Gastroesophageal sphincter (tissue), 4 donors: Measurements from ENCODE around the gene LRRC49. TPM values are rescaled to one million over a fixed set of nuclear protein-coding genes. Genes with fewer than 3 reads are reported as not detected.

Source experiments
- ATAC-seq: fragments of 150-250 bp; one replicate; pipeline ENCODE4 v1.9.1; 2016; ENCODE audit warnings: mild to moderate bottlenecking, moderate library complexity
- H3K27ac ChIP-seq, 4 donors: fragments of 200-600 bp; sonication (generic) in 3 of 4; 1 replicate in 3 of 4; 2 replicates in 1 of 4; pipeline ENCODE4 v1.5.1; 2016 to 2019
- H3K27me3 ChIP-seq: fragments of 200-600 bp; sonication (generic); one replicate; pipeline ENCODE4 v1.5.1; 2019
- H3K36me3 ChIP-seq, 2 donors: fragments of 200-600 bp; sonication (generic); one replicate each; pipeline ENCODE4 v1.5.1; 2019; ENCODE audit warnings: control low read depth in 1 of 2
- H3K4me1 ChIP-seq, 3 donors: fragments of 200-600 bp; sonication (generic); 1 replicate in 2 of 3; 2 replicates in 1 of 3; pipeline ENCODE4 v1.5.1; 2016 to 2019; ENCODE audit warnings: control low read depth in 2 of 3
- H3K4me3 ChIP-seq, 2 donors: fragments of 200-600 bp; sonication (generic); one replicate each; pipeline ENCODE4 v1.5.1; 2019; ENCODE audit warnings: mild to moderate bottlenecking in 1 of 2, moderate library complexity in 1 of 2
- H3K9me3 ChIP-seq, 3 donors: fragments of 200-600 bp; sonication (generic); one replicate each; pipeline ENCODE4 v1.5.1; 2017 to 2019; ENCODE audit warnings: control low read depth in 2 of 3
- CTCF ChIP-seq, 4 experiments: fragments of 200-600 bp in 2 of 4; fragments of 450-650 bp in 2 of 4; sonication (generic) in 1 of 4; IDR thresholded peaks; one replicate each; pipeline ENCODE4 v1.5.1; 2017 to 2019; ENCODE audit warnings: antibody characterized with exemption in 4 of 4, mild to moderate bottlenecking in 2 of 4, moderate library complexity in 2 of 4
- EP300 ChIP-seq: sonication (generic); formaldehyde crosslinking; IDR thresholded peaks from one replicate; pipeline ENCODE4 v1.6.1; 2017; ENCODE audit warnings: antibody characterized with exemption, mild to moderate bottlenecking
- POLR2A ChIP-seq, 2 donors: fragments of 450-650 bp; IDR thresholded peaks; one replicate each; pipeline ENCODE4 v1.6.1; 2017; ENCODE audit warnings: antibody characterized with exemption in 2 of 2, mild to moderate bottlenecking in 2 of 2, moderate library complexity in 1 of 2
- POLR2AphosphoS5 ChIP-seq: sonication (generic); formaldehyde crosslinking; IDR thresholded peaks from one replicate; pipeline ENCODE4 v1.6.1; 2017; ENCODE audit warnings: antibody characterized with exemption
- WGBS, 2 donors: methylation state at CpG; one replicate each; pipeline ENCODE4 v1.1.5; 2018; ENCODE audit warnings: low coverage in 1 of 2; 5-methylcytosine and 5-hydroxymethylcytosine counted together
- total RNA-seq, 4 donors: library from RNA; depleted of rRNA; stranded (reverse); fragments of >200 nt; gene quantifications; one replicate each; pipeline ENCODE4 v1.1.0, GENCODE V29; 2016

LRRC49 gene
- 10 to 100 TPM in 2 of 4 donors, 1 to 10 TPM in 2; 5.8 to 14.5 (median 9.2) TPM for total RNA-seq

- Histone ChIP-seq H3K36me3 (peaks cover 0 to 8% of the 10 kb centered on the region in 2 donors), H3K4me3 (peak within 1 kb of the TSS; percentile 73 to 89), H3K4me1 (peaks cover 0 to 26% (median 5%) of the 10 kb centered on the region in 3 donors), H3K27me3 (no peaks in the 10 kb centered on the region), H3K9me3 (no peaks in the 10 kb centered on the region), H3K27ac (peak within 1 kb of the TSS; percentile 30 to 88 (median 78))
- WGBS, 2 donors: 0% methylated on average over 3 to 4 of the region's 61 CpGs
- TF ChIP-seq CTCF (IDR thresholded peaks at IDR 0.05): no peak
- TF ChIP-seq EP300: no peak
- no peak for TF ChIP-seq POLR2A (IDR thresholded peaks at IDR 0.05)
- TF ChIP-seq POLR2AphosphoS5: peak; percentile 5
- ATAC-seq: peak; percentile 95
Measured at GRCh38 chr15:70892002-70892911, at the start of gene LRRC49, which contains the start of gene THAP10. Gene LRRC49 (plus strand): TSS chr15:70892826. CDS start chr15:70892895, 69 bp downstream. Gene THAP10 (minus strand): TSS chr15:70892433. CDS start chr15:70892272, 161 bp downstream.

GRCh38 chr15:70845602-70846360 lies 46.8 kb upstream of the LRRC49 start:
- TF ChIP-seq POLR2AphosphoS5: no peak
- TF ChIP-seq EP300: no peak
- H3K27me3 ChIP-seq: no peaks in the 10 kb centered on the region
- no peak for ATAC-seq
- WGBS, 2 donors: 80 to 90% methylated on average over 1 to 6 of the region's 6 CpGs
- H3K9me3 ChIP-seq: no peaks in the 10 kb centered on the region
- H3K4me3 ChIP-seq: no peak overlapping the region
- H3K27ac ChIP-seq: no peak overlapping the region
- peaks cover 0 to 9% (median 0%) of the 10 kb centered on the region in 3 donors for H3K4me1 ChIP-seq
- peaks cover 0 to 11% of the 10 kb centered on the region in 2 donors for H3K36me3 ChIP-seq

- ATAC-seq: no peak
- peak overlapping the region in 1 of 2 donors; percentile 93 for H3K4me3 ChIP-seq
Measured at GRCh38 chr15:70851889-70852288, 40.7 kb upstream of the LRRC49 start.

GRCh38 chr15:70852501-70853317 lies 39.9 kb upstream of the LRRC49 start:
- Histone ChIP-seq H3K36me3 (peaks cover 0 to 18% of the 10 kb centered on the region in 2 donors), H3K27me3 (no peaks in the 10 kb centered on the region), H3K9me3 (no peaks in the 10 kb centered on the region), H3K4me3 (peak overlapping the region; percentile 76 to 93), H3K27ac (peak overlapping the region; percentile 68 to 94 (median 89)), H3K4me1 (peaks cover 0 to 62% (median 14%) of the 10 kb centered on the region in 3 donors)
- ATAC-seq: no peak
- no peak for TF ChIP-seq POLR2AphosphoS5
- TF ChIP-seq POLR2A (IDR thresholded peaks at IDR 0.05): no peak
- no peak for TF ChIP-seq EP300
- no peak for TF ChIP-seq CTCF (IDR thresholded peaks at IDR 0.05)
- WGBS, 2 donors: 38 to 43% methylated on average over 3 to 4 of the region's 11 CpGs

More at GRCh38 chr15:70851889-70852288, 40.7 kb upstream of the LRRC49 start:
- WGBS, 2 donors: 93 to 97% methylated on average over 3 to 6 of the region's 6 CpGs
- H3K27me3 ChIP-seq: no peaks in the 10 kb centered on the region
- no peaks in the 10 kb centered on the region for H3K9me3 ChIP-seq
- peaks cover 0 to 54% (median 9%) of the 10 kb centered on the region in 3 donors for H3K4me1 ChIP-seq
- TF ChIP-seq EP300: no peak
- no peak for TF ChIP-seq POLR2A (IDR thresholded peaks at IDR 0.05)
- no peak for TF ChIP-seq CTCF (IDR thresholded peaks at IDR 0.05)
- no peak for TF ChIP-seq POLR2AphosphoS5
- H3K36me3 ChIP-seq: peaks cover 0 to 18% of the 10 kb centered on the region in 2 donors
- H3K27ac ChIP-seq: peak overlapping the region in 3 of 4 donors; percentile 87 to 94 (median 91)
